K562 (cell line): ENCODE measurements around the gene DRC1. TPM values are rescaled to one million over a fixed set of nuclear protein-coding genes. Genes with fewer than 3 reads are reported as not detected.

Source experiments
- CBFB ChIP-seq: sonication (generic); formaldehyde crosslinking; IDR thresholded peaks from 2 replicates; pipeline ENCODE4 v1.4.0; 2020; ENCODE audit warnings: mild to moderate bottlenecking, missing genetic modification reagents
- COPS2 ChIP-seq: fragments of 450-650 bp; conservative IDR thresholded peaks from 2 replicates; pipeline ENCODE4 v1.6.1; 2016; ENCODE audit warnings: mild to moderate bottlenecking, moderate library complexity
- CTBP1 ChIP-seq: fragments of 450-650 bp; IDR thresholded peaks from 2 replicates; pipeline ENCODE4 v1.6.1; 2016; ENCODE audit warnings: borderline replicate concordance
- GTF2A2 ChIP-seq: IDR thresholded peaks from 2 replicates; pipeline ENCODE4 v1.6.1; 2016; ENCODE audit warnings: mild to moderate bottlenecking, missing genetic modification characterization, missing compliant biosample characterization
- KDM1A ChIP-seq, 2 experiments: fragments of 450-650 bp; IDR thresholded peaks; 2 replicates each; pipeline ENCODE4 v1.6.1; 2016; ENCODE audit warnings: mild to moderate bottlenecking in 2 of 2
- MEIS2 ChIP-seq: fragments of 450-650 bp; IDR thresholded peaks from 2 replicates; pipeline ENCODE4 v1.6.1; 2014; ENCODE audit warnings: mild to moderate bottlenecking; ENCODE audit not compliant: partially characterized antibody
- NFIC ChIP-seq: fragments of 450-650 bp; IDR thresholded peaks from 2 replicates; pipeline ENCODE4 v1.6.1; 2017; ENCODE audit warnings: mild to moderate bottlenecking, inconsistent platforms
- PRMT5 ChIP-seq: sonication (generic); formaldehyde crosslinking; IDR thresholded peaks from 2 replicates; pipeline ENCODE4 v1.5.0; 2020; ENCODE audit warnings: missing genetic modification reagents
- RCOR1 ChIP-seq, 2 experiments: IDR thresholded peaks; 2 replicates each; pipeline ENCODE4 v1.6.1; 2012; ENCODE audit warnings: low read depth in 2 of 2, low read length in 2 of 2, borderline replicate concordance in 1 of 2, improper control_type of control experiment in 1 of 2
- RNF2 ChIP-seq: sonication (generic); IDR thresholded peaks from 2 replicates; pipeline ENCODE4 v1.6.1; 2016
- SMARCE1 ChIP-seq: fragments of 450-650 bp; IDR thresholded peaks from 2 replicates; pipeline ENCODE4 v1.7.1; 2016; ENCODE audit warnings: mild to moderate bottlenecking
- SREBF1 ChIP-seq: fragments of 150-350 bp; IDR thresholded peaks from 2 replicates; pipeline ENCODE4 v1.6.1; 2014; ENCODE audit warnings: antibody characterized with exemption, low read depth, low read length, borderline replicate concordance
- STAT5A ChIP-seq: IDR thresholded peaks from 2 replicates; pipeline ENCODE4 v1.6.1; 2012; ENCODE audit warnings: low read length, inconsistent platforms, borderline replicate concordance
- TCF3 ChIP-seq: sonication (generic); formaldehyde crosslinking; IDR thresholded peaks from 2 replicates; pipeline ENCODE4 v1.4.0; 2020; ENCODE audit warnings: mild to moderate bottlenecking, missing genetic modification reagents
- YY1 ChIP-seq, 3 experiments: IDR thresholded peaks; 2 replicates each; pipeline ENCODE4 v1.6.1; 2011; ENCODE audit warnings: low read length in 2 of 3, mild to moderate bottlenecking in 2 of 3, moderate library complexity in 2 of 3, borderline replicate concordance in 1 of 3, control low read depth in 1 of 3, low read depth in 1 of 3; ENCODE audit not compliant: insufficient read depth in 3 of 3, insufficient replicate concordance in 2 of 3, control insufficient read depth in 1 of 3, insufficient read length in 1 of 3; ENCODE audit errors: extremely low read depth in 1 of 3
- ZFP36 ChIP-seq: fragments of 150-350 bp; IDR thresholded peaks from 2 replicates; pipeline ENCODE4 v1.6.1; 2018; ENCODE audit warnings: low read length, low read depth; ENCODE audit not compliant: partially characterized antibody
- ZNF23 ChIP-seq: fragments of 250-450 bp; sonication (Bioruptor Pico); IDR thresholded peaks from 2 replicates; pipeline ENCODE4 v1.4.0; 2020; ENCODE audit warnings: mild to moderate bottlenecking
- ZNF316 ChIP-seq: fragments of 450-650 bp; IDR thresholded peaks from 2 replicates; pipeline ENCODE4 v1.6.1; 2016
- ZNF717 ChIP-seq: fragments of 250-450 bp; sonication (Bioruptor Pico); IDR thresholded peaks from 2 replicates; pipeline ENCODE4 v1.5.0; 2021
- polyA plus RNA-seq, 8 experiments: library from polyadenylated mRNA; depleted of rRNA in 4 of 8; stranded (reverse) in 5 of 8; unstranded in 3 of 8; fragments of >200 nt; fragmentation: Nextera tagmentation in 2 of 8; fragmentation: Illumina TruSeq in 1 of 8; extraction: Ambion mirVana in 2 of 8; extraction: Trizol in 1 of 8; gene quantifications; 2 replicates each; pipeline versions ENCODE4 v1.2.1 to v1.2.3, GENCODE V29; 2011 to 2014; ENCODE audit warnings: inconsistent platforms in 1 of 8, missing spikeins in 1 of 8
- total RNA-seq, 7 experiments: library from RNA; depleted of rRNA in 6 of 7; stranded (reverse); fragments of >200 nt in 6 of 7; fragmentation: Illumina TruSeq in 2 of 7; extraction: Trizol in 2 of 7; gene quantifications; 2 replicates each; pipeline versions ENCODE4 v1.2.1 to v1.2.3, GENCODE V29; 2011 to 2021; ENCODE audit warnings: low replicate concordance in 1 of 7
- TF ChIP-seq, protein P1 (sequence below): sonication (generic); IDR thresholded peaks from 2 replicates; pipeline ENCODE4 v1.6.1; 2016
- TF ChIP-seq, protein P2 (sequence below): IDR thresholded peaks from 2 replicates; pipeline ENCODE4 v1.6.1; 2012; ENCODE audit warnings: low read depth, low read length, improper control_type of control experiment, borderline replicate concordance
- TF ChIP-seq, protein P3 (sequence below): fragments of 450-650 bp; IDR thresholded peaks from 2 replicates; pipeline ENCODE4 v1.7.1; 2018; ENCODE audit warnings: mild to moderate bottlenecking, low read depth; ENCODE audit not compliant: partially characterized antibody

DRC1 gene
- total and polyA plus RNA-seq, 9 of the 15 experiments (the other 6 are each of a cell fraction or from before 2014, with no cell fraction given), result 0.07 to 0.10 TPM; not detected in 7

DNA sequence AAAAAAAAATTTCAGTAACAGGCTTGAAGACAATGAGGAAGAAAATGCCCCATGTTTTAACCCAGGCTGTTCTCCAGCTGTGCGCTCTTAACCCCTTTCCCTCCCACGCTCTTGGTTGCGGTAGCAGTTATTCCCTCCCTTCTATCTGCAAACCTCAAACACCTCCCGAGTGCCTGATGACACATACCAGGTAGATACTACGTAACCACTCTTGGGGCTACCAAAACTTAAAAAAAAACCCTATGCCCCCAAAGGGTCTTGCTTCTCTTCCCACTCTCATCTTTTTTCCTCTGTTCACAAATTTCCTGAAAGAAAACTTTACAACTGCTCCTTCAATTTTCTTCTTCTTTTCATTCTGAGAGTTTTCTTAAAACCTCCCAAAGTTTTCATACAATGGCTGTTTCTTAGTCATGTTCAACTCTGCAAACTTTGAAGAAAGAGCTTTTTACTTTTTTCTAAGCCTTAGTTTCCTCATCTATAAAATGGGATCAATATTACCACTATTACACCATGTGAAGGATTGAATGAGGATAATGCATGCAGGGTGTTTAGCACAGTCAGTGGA lies 4.9 kb upstream of the DRC1 start (continued):
- TF ChIP-seq YY1 (IDR thresholded peaks at IDR 0.05; ENCODE audit: borderline replicate concordance in 1 of 3, control insufficient read depth in 1 of 3, extremely low read depth in 1 of 3, insufficient read depth in 3 of 3, insufficient read length in 1 of 3, insufficient replicate concordance in 2 of 3, low read depth in 1 of 3, low read length in 2 of 3) (peak in 1 of 3 experiments; percentile 22), RNF2 (peak; percentile 64; the same call in 1 of the 2 replicates), MEIS2 (peak; percentile 28), RCOR1 (IDR thresholded peaks at IDR 0.05; ENCODE audit: borderline replicate concordance in 1 of 2, low read depth in 2 of 2, low read length in 2 of 2) (peak; percentile 58 to 75; a peak in 2 of 4 replicates), PRMT5 (CRISPR knock-in tag) (no peak), CTBP1 (peak; percentile 60; the same call in 1 of the 2 replicates), GTF2A2 (tag) (no peak), SREBF1 (no peak), TCF3 (CRISPR knock-in tag) (peak; percentile 60), ZNF316 (peak; percentile 3; the same call in 1 of the 2 replicates), KDM1A (IDR thresholded peaks at IDR 0.05) (peak; percentile 50 to 60; a peak in 2 of 4 replicates), STAT5A (no peak), NFIC (peak; percentile 16; the same call in 1 of the 2 replicates), SMARCE1 (peak; percentile 94), ZNF717 (CRISPR knock-in tag) (no peak), COPS2 (no peak), CBFB (CRISPR knock-in tag) (peak; percentile 60; the same call in 1 of the 2 replicates), ZNF23 (CRISPR knock-in tag) (no peak), ZFP36 (no peak)
- TF ChIP-seq, protein P1, sequence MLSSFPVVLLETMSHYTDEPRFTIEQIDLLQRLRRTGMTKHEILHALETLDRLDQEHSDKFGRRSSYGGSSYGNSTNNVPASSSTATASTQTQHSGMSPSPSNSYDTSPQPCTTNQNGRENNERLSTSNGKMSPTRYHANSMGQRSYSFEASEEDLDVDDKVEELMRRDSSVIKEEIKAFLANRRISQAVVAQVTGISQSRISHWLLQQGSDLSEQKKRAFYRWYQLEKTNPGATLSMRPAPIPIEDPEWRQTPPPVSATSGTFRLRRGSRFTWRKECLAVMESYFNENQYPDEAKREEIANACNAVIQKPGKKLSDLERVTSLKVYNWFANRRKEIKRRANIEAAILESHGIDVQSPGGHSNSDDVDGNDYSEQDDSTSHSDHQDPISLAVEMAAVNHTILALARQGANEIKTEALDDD, result peak; percentile 63; the same call in 1 of the 2 replicates
- TF ChIP-seq, protein P2, sequence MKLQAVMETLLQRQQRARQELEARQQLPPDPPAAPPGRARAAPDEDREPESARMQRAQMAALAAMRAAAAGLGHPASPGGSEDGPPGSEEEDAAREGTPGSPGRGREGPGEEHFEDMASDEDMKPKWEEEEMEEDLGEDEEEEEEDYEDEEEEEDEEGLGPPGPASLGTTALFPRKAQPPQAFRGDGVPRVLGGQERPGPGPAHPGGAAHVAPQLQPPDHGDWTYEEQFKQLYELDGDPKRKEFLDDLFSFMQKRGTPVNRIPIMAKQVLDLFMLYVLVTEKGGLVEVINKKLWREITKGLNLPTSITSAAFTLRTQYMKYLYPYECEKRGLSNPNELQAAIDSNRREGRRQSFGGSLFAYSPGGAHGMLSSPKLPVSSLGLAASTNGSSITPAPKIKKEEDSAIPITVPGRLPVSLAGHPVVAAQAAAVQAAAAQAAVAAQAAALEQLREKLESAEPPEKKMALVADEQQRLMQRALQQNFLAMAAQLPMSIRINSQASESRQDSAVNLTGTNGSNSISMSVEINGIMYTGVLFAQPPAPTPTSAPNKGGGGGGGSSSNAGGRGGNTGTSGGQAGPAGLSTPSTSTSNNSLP, result no peak
- TF ChIP-seq, protein P3, sequence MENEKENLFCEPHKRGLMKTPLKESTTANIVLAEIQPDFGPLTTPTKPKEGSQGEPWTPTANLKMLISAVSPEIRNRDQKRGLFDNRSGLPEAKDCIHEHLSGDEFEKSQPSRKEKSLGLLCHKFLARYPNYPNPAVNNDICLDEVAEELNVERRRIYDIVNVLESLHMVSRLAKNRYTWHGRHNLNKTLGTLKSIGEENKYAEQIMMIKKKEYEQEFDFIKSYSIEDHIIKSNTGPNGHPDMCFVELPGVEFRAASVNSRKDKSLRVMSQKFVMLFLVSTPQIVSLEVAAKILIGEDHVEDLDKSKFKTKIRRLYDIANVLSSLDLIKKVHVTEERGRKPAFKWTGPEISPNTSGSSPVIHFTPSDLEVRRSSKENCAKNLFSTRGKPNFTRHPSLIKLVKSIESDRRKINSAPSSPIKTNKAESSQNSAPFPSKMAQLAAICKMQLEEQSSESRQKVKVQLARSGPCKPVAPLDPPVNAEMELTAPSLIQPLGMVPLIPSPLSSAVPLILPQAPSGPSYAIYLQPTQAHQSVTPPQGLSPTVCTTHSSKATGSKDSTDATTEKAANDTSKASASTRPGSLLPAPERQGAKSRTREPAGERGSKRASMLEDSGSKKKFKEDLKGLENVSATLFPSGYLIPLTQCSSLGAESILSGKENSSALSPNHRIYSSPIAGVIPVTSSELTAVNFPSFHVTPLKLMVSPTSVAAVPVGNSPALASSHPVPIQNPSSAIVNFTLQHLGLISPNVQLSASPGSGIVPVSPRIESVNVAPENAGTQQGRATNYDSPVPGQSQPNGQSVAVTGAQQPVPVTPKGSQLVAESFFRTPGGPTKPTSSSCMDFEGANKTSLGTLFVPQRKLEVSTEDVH, result peak; percentile 53
- TF ChIP-seq, all 486 proteins: peak for 82
